Bronchial epithelial cell (primary cell): ENCODE results near the gene AHNAK. TPM values are rescaled to one million over a fixed set of nuclear protein-coding genes. Genes with fewer than 3 reads are reported as not detected.
"Not testable (repeated sequence)": the region's sequence is repeated elsewhere in the genome, so short reads cannot be mapped to it uniquely, and the experiment has no call there.

ENCODE experiments used
- DNase-seq: peaks from one replicate; pipeline ENCODE4 v3.0.0-alpha.2; 2010; ENCODE audit warnings: low read depth
- FAIRE-seq: peaks from 2 replicates; lab custom pipeline; 2011; peaks lifted over from hg19 to GRCh38; lab: Jason Lieb, UNC
- H3K27me3 ChIP-seq: 2 replicates; pipeline ENCODE4 v1.5.1; 2011; ENCODE audit warnings: low read length; ENCODE audit not compliant: control insufficient read depth, insufficient read depth
- H3K36me3 ChIP-seq: 2 replicates; pipeline ENCODE4 v1.5.1; 2011; ENCODE audit warnings: low read length; ENCODE audit not compliant: control insufficient read depth, insufficient read depth
- H3K4me3 ChIP-seq: 2 replicates; pipeline ENCODE4 v1.5.1; 2011; ENCODE audit warnings: mild to moderate bottlenecking, low read depth, low read length, control low read depth
- CTCF ChIP-seq: IDR thresholded peaks from 2 replicates; pipeline ENCODE4 v1.5.1; 2011; ENCODE audit warnings: mild to moderate bottlenecking, moderate library complexity, low read length, control low read depth, inconsistent platforms; ENCODE audit not compliant: insufficient read depth, severe bottlenecking
- total RNA-seq: library from RNA; depleted of rRNA; stranded (reverse); fragments of >200 nt; gene quantifications from 2 replicates; pipeline ENCODE4 v1.2.1, GENCODE V29; 2014

Gene AHNAK
- total RNA-seq, 1 donor from 2014 or later: 354 TPM

DNA sequence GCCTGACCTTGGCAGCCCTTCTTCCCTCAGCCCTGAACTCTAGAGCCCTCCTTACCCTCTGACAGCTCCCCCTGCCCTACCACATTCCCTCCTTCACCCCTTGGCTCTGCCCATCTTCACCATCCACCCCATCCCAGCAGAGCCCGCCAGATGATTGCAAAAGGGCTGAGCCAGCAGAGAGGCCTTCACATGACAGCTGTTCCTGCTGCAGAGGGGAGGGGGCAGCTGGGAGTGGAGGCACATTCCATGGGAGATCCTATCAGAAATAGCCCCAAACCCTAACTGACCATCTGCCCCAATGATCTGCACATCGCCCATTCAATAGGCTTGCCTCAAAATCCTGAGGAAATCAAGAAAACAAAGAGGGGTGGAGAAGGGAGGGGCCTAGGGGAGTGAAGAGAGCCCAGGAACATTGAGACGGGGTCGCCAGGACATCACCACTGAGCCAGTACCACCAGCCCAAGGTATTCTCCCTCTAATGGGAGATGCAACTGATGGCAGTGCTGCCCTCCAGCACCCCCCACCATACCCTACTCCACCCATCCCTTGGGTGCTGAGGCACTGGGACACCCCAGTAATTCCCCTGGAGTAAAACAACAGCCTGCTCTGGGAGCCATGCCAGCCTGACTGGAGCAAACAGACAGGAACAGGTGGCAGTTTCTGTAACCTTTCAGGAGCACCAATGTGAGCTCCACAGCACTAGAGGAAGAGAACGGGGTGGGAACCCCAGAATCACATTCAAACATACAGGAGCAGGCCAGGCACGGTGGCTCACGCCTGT, 8.0 kb upstream of the AHNAK start:
- DNase-seq: no peak
- FAIRE-seq: no peak
- Histone ChIP-seq H3K4me3 (no peak overlapping the region), H3K27me3 (no peaks in the 10 kb centered on the region), H3K36me3 (peaks cover 3% of the 10 kb centered on the region)
- no peak for TF ChIP-seq CTCF

DNA sequence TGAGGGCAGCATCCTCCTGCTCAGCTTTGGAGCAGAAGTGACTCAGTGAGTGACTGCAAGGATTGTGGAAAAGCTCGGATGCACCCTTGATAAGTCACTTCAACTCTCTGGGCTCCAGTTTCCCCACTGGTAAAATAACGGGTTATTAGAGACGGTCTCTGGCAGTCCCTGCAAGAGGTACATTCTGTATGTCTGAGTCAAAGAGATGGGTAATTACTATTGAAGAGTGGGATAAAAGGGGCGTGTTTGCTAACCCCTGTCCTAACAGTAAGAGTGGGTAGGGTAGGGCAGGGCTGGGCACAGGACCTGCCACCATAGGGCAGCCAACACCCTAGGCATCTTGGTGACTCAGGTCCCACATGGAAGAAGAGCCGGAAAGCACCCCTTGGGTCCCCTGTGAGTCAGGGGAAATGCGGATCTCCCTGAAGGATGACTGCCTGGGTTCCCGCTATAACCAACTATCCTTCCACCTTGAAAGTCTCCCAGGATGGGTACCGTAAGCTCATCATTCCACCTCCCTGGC, 7.3 kb upstream of the AHNAK start:
- DNase-seq: peak; percentile 87
- Histone ChIP-seq H3K27me3 (no peaks in the 10 kb centered on the region), H3K36me3 (no peaks in the 10 kb centered on the region), H3K4me3 (no peak overlapping the region)
- no peak for TF ChIP-seq CTCF
- no peak for FAIRE-seq

GRCh38 chr11:62553080-62553838, 6.7 kb upstream of the AHNAK start:
- no peaks in the 10 kb centered on the region for H3K36me3 ChIP-seq
- DNase-seq (peak; percentile 94), FAIRE-seq (peak; percentile 93)
- TF ChIP-seq CTCF: no peak
- peak overlapping the region; percentile 7 for H3K4me3 ChIP-seq
- H3K27me3 ChIP-seq: no peaks in the 10 kb centered on the region

DNA sequence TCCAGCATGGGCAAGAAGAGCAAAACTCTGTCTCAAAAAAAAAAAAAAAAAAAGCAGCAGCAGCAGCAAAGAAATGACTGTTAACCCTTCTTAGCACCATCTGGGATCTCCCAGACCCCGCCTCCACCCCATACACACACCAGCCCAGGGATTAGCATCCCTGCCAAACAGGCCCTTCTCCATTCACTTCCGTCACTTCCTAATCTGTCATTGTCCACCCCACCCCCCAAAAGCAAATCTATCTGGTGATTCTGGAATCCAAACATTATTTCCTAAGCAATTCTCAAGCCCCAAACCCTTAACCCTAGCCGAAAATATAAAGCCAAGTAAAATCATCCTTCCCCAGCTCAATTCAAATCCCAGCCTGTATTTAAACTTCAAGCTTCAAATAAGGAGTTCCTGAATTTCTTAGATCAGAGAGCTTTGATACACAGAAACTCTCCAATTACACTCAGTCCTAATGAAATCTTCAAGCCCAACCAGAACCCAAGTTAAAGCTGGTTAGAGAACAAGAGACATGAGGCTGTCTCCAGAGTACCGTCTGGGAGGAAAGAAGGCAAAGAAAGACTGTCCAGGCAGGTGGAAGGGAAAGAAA, 6.0 kb upstream of the AHNAK start:
- DNase-seq (peak; percentile 35), FAIRE-seq (no peak)
- H3K27me3 ChIP-seq: no peaks in the 10 kb centered on the region
- H3K36me3 ChIP-seq: no peaks in the 10 kb centered on the region
- H3K4me3 ChIP-seq: peak overlapping the region; percentile 7
- no peak for TF ChIP-seq CTCF

GRCh38 chr11:62550478-62550877, 3.9 kb upstream of the AHNAK start:
- H3K27me3 ChIP-seq: not testable (repeated sequence)

More at GRCh38 chr11:62550478-62550877, 3.9 kb upstream of the AHNAK start:
- H3K4me3 ChIP-seq, H3K36me3 ChIP-seq, DNase-seq, FAIRE-seq: not testable (repeated sequence)
